Spleen (tissue), 11 donors: Measurements from ENCODE around the gene PODXL2. TPM values are rescaled to one million over a fixed set of nuclear protein-coding genes. Genes with fewer than 3 reads are reported as not detected.

Experiments
- DNase-seq: peaks from one replicate; pipeline ENCODE4 v3.0.0-alpha.2; 2020
- H3K27ac ChIP-seq, 8 donors: fragments of 200-600 bp; sonication (generic) in 7 of 8; 1 replicate in 4 of 8; 2 replicates in 4 of 8; pipeline versions ENCODE4 v1.5.0 to v1.8.0; 2016 to 2021; ENCODE audit warnings: inconsistent platforms in 4 of 8, mild to moderate bottlenecking in 4 of 8, moderate library complexity in 1 of 8
- H3K27me3 ChIP-seq, 7 donors: fragments of 200-600 bp; sonication (generic) in 6 of 7; replicated peaks in 1 of 7; 1 replicate in 4 of 7; 2 replicates in 3 of 7; pipeline versions ENCODE4 v1.5.0 to v1.8.0; 2016 to 2021; ENCODE audit warnings: inconsistent platforms in 3 of 7, mild to moderate bottlenecking in 1 of 7
- H3K36me3 ChIP-seq, 6 donors: fragments of 200-600 bp; sonication (generic) in 5 of 6; 1 replicate in 4 of 6; 2 replicates in 2 of 6; pipeline versions ENCODE4 v1.5.0 to v1.8.0; 2016 to 2021; ENCODE audit warnings: inconsistent platforms in 2 of 6
- H3K4me1 ChIP-seq, 6 donors: fragments of 200-600 bp; sonication (generic) in 5 of 6; 1 replicate in 3 of 6; 2 replicates in 3 of 6; pipeline versions ENCODE4 v1.5.0 to v1.8.0; 2016 to 2021; ENCODE audit warnings: inconsistent platforms in 3 of 6
- H3K4me3 ChIP-seq, 8 donors: fragments of 200-600 bp; sonication (generic) in 7 of 8; 1 replicate in 4 of 8; 2 replicates in 4 of 8; pipeline versions ENCODE4 v1.5.0 to v1.8.0; 2016 to 2021; ENCODE audit warnings: inconsistent platforms in 4 of 8, mild to moderate bottlenecking in 4 of 8, moderate library complexity in 2 of 8
- H3K9me3 ChIP-seq, 8 donors: fragments of 200-600 bp; sonication (generic) in 7 of 8; 1 replicate in 4 of 8; 2 replicates in 4 of 8; pipeline versions ENCODE4 v1.5.0 to v1.8.0; 2016 to 2021; ENCODE audit warnings: inconsistent platforms in 4 of 8
- POLR2A ChIP-seq, 3 donors: fragments of 450-650 bp; IDR thresholded peaks; one replicate each; pipeline ENCODE4 v1.5.1; 2017; ENCODE audit warnings: antibody characterized with exemption in 3 of 3, mild to moderate bottlenecking in 1 of 3
- POLR2AphosphoS5 ChIP-seq, 3 donors: sonication (generic); formaldehyde crosslinking; IDR thresholded peaks; one replicate each; pipeline ENCODE4 v1.5.1; 2017; ENCODE audit warnings: antibody characterized with exemption in 3 of 3
- WGBS, 5 donors: extraction: QIAGEN DNeasy Blood & Tissue Kit in 3 of 5; methylation state at CpG; one replicate each; pipeline versions ENCODE4 v1.1.5 to v1.1.7; 2013 to 2018; 5-methylcytosine and 5-hydroxymethylcytosine counted together
- intact Hi-C: fragments of 100-400 bp; cut with DNase I; formaldehyde crosslinking; loops from one replicate; pipeline ENCODE4 v1.15.0; 2023; ENCODE audit warnings: low total_unique reads
- polyA plus RNA-seq, 3 donors: library from polyadenylated mRNA; stranded (reverse); fragments of 200-250 nt; gene quantifications; one replicate each; pipeline ENCODE4 v1.2.1, GENCODE V29; 2013
- total RNA-seq, 7 donors: library from RNA; depleted of rRNA in 3 of 7; stranded (reverse); fragments of >200 nt in 3 of 7; fragmentation: NEBNext Ultra II Directional in 4 of 7; extraction: Animal tissue kit (Norgen Biotek cat#: 25700) in 4 of 7; gene quantifications; one replicate each; pipeline versions ENCODE4 v1.1.0 to v1.2.1, GENCODE V29; 2016 to 2021
- TF ChIP-seq, protein P1 (sequence below), 11 experiments: fragments of 200-600 bp in 7 of 11; fragments of 450-650 bp in 4 of 11; sonication (generic) in 4 of 11; IDR thresholded peaks in 8 of 11; conservative IDR thresholded peaks in 3 of 11; 1 replicate in 7 of 11; 2 replicates in 4 of 11; pipeline versions ENCODE4 v1.4.0 to v1.8.0; 2016 to 2021; ENCODE audit warnings: antibody characterized with exemption in 11 of 11, inconsistent platforms in 4 of 11, mild to moderate bottlenecking in 1 of 11
- donor health status: healthy with polysubstance abuse.
- donor health status: DM: no; HTN: no; CAD: no; lungs with moderate emphysema.
- donor health status: DM: no; HTN: no; CAD: no.
- donor health status: Bipolar disorder and iron deficiency.
- donor health status: healthy.
- donor health status: DM: no; HTN: no; CAD: no.
- donor health status: DM: yes; HTN: yes; CAD: no.

PODXL2 gene
- total and polyA plus RNA-seq, 10 donors: 0.77 to 3.1 (median 2.4) TPM

DNA sequence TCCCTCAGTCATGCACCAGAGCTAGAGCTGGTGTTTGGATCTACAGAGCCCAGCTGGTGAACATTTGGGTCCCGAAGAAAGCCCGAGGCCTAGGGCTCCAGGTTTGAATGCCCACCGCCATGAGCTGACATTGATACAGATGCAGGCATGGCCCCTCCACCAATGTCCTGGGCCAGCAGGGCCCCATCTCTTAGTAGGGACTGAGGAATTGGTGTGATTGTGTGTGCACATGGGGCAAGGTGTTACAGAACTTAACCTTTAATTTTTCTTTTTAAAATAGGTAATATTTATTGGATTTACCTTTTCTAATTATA, 11.0 kb downstream of the PODXL2 start:
- no peak overlapping the region for H3K4me3 ChIP-seq
- no peak for DNase-seq
- 94 to 98% (median 97%) methylated on average over 3 of the region's 3 CpGs for WGBS, 5 donors
- H3K27me3 ChIP-seq: no peaks in the 10 kb centered on the region
- H3K9me3 ChIP-seq: no peaks in the 10 kb centered on the region
- no peak overlapping the region for H3K27ac ChIP-seq
- H3K36me3 ChIP-seq: no peaks in the 10 kb centered on the region
- TF ChIP-seq, protein P1, sequence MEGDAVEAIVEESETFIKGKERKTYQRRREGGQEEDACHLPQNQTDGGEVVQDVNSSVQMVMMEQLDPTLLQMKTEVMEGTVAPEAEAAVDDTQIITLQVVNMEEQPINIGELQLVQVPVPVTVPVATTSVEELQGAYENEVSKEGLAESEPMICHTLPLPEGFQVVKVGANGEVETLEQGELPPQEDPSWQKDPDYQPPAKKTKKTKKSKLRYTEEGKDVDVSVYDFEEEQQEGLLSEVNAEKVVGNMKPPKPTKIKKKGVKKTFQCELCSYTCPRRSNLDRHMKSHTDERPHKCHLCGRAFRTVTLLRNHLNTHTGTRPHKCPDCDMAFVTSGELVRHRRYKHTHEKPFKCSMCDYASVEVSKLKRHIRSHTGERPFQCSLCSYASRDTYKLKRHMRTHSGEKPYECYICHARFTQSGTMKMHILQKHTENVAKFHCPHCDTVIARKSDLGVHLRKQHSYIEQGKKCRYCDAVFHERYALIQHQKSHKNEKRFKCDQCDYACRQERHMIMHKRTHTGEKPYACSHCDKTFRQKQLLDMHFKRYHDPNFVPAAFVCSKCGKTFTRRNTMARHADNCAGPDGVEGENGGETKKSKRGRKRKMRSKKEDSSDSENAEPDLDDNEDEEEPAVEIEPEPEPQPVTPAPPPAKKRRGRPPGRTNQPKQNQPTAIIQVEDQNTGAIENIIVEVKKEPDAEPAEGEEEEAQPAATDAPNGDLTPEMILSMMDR (IDR thresholded peaks at IDR 0.05 in 8 of 11, conservative IDR thresholded peaks at IDR 0.05 in 3 of 11): no peak
- no peak for TF ChIP-seq POLR2AphosphoS5 (IDR thresholded peaks at IDR 0.05)
- TF ChIP-seq POLR2A (IDR thresholded peaks at IDR 0.05): no peak
- intact Hi-C loops: no loop called here
- peaks cover 0 to 7% (median 0%) of the 10 kb centered on the region in 6 donors for H3K4me1 ChIP-seq

GRCh38 chr3:127644641-127645370, 15.8 kb downstream of the PODXL2 start:
- intact Hi-C loops: no loop called here
- H3K4me1 ChIP-seq: no peaks in the 10 kb centered on the region
- 62 to 71% (median 65%) methylated on average over 5 of the region's 5 CpGs for WGBS, 5 donors

GRCh38 chr3:127645371-127646015, 16.5 kb downstream of the PODXL2 start:
- no peaks in the 10 kb centered on the region for H3K4me1 ChIP-seq
- H3K9me3 ChIP-seq: no peaks in the 10 kb centered on the region
- DNase-seq: no peak
- TF ChIP-seq POLR2AphosphoS5 (IDR thresholded peaks at IDR 0.05) (no peak), POLR2A (IDR thresholded peaks at IDR 0.05) (no peak)
- TF ChIP-seq, protein P1 (IDR thresholded peaks at IDR 0.05 in 8 of 11, conservative IDR thresholded peaks at IDR 0.05 in 3 of 11): no peak
- WGBS, 5 donors: 89 to 97% (median 93%) methylated on average over 6 to 8 of the region's 8 CpGs
- H3K27me3 ChIP-seq: no peaks in the 10 kb centered on the region
- intact Hi-C loops: no loop called here
- H3K4me3 ChIP-seq: no peak overlapping the region
- no peak overlapping the region for H3K27ac ChIP-seq
- no peaks in the 10 kb centered on the region for H3K36me3 ChIP-seq

More at GRCh38 chr3:127644641-127645370, 15.8 kb downstream of the PODXL2 start:
- no peak for DNase-seq
- Histone ChIP-seq H3K36me3 (no peaks in the 10 kb centered on the region), H3K27me3 (no peaks in the 10 kb centered on the region), H3K9me3 (no peaks in the 10 kb centered on the region), H3K4me3 (no peak overlapping the region), H3K27ac (no peak overlapping the region)
- TF ChIP-seq, protein P1 (IDR thresholded peaks at IDR 0.05 in 8 of 11, conservative IDR thresholded peaks at IDR 0.05 in 3 of 11): no peak

- intact Hi-C loops: no loop called here
These were observed 17.6 kb downstream of the PODXL2 start for GRCh38 chr3:127646501-127647046.

More at GRCh38 chr3:127646501-127647046, 17.6 kb downstream of the PODXL2 start:
- Histone ChIP-seq H3K9me3 (no peaks in the 10 kb centered on the region), H3K36me3 (no peaks in the 10 kb centered on the region), H3K27me3 (no peaks in the 10 kb centered on the region), H3K27ac (no peak overlapping the region), H3K4me1 (no peaks in the 10 kb centered on the region), H3K4me3 (no peak overlapping the region)
- DNase-seq: no peak
- 88 to 96% (median 92%) methylated on average over 10 of the region's 10 CpGs for WGBS, 5 donors
- TF ChIP-seq POLR2AphosphoS5 (IDR thresholded peaks at IDR 0.05) (no peak), POLR2A (IDR thresholded peaks at IDR 0.05) (no peak)
- TF ChIP-seq, protein P1 (IDR thresholded peaks at IDR 0.05 in 8 of 11, conservative IDR thresholded peaks at IDR 0.05 in 3 of 11): no peak
